ENCODE data around the gene RP9.

- no peak for TF ChIP-seq POLR2A (IDR thresholded peaks at IDR 0.05)
- no peak for TF ChIP-seq EP300 (IDR thresholded peaks at IDR 0.05)
- TF ChIP-seq, protein P1, sequence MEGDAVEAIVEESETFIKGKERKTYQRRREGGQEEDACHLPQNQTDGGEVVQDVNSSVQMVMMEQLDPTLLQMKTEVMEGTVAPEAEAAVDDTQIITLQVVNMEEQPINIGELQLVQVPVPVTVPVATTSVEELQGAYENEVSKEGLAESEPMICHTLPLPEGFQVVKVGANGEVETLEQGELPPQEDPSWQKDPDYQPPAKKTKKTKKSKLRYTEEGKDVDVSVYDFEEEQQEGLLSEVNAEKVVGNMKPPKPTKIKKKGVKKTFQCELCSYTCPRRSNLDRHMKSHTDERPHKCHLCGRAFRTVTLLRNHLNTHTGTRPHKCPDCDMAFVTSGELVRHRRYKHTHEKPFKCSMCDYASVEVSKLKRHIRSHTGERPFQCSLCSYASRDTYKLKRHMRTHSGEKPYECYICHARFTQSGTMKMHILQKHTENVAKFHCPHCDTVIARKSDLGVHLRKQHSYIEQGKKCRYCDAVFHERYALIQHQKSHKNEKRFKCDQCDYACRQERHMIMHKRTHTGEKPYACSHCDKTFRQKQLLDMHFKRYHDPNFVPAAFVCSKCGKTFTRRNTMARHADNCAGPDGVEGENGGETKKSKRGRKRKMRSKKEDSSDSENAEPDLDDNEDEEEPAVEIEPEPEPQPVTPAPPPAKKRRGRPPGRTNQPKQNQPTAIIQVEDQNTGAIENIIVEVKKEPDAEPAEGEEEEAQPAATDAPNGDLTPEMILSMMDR (IDR thresholded peaks at IDR 0.05), result no peak
These were observed 60.9 kb downstream of the RP9 start for GRCh38 chr7:33048257-33048656.
